SK-N-SH treated with all-trans-retinoic acid at 6 μM for 48 hours (cell line): Measurements from ENCODE around the gene WNT10A.

ENCODE experiments used
- ATAC-seq: fragments of 200-7000 bp; cut with Tn5 transposase; 3 replicates; pipeline ENCODE4 v1.9.1; 2020; ENCODE audit warnings: mild to moderate bottlenecking, moderate library complexity
- ARNTL ChIP-seq: fragments of 450-650 bp; formaldehyde crosslinking; IDR thresholded peaks from 2 replicates; pipeline ENCODE4 v1.5.0; 2020; ENCODE audit warnings: low read depth, mild to moderate bottlenecking, moderate library complexity, borderline replicate concordance
- CREB5 ChIP-seq: fragments of 250-450 bp; sonication (Bioruptor Pico); IDR thresholded peaks from 2 replicates; pipeline ENCODE4 v1.5.1; 2020; ENCODE audit warnings: low read depth, mild to moderate bottlenecking, moderate library complexity
- CSDC2 ChIP-seq: fragments of 250-450 bp; sonication (Bioruptor Pico); IDR thresholded peaks from 2 replicates; pipeline ENCODE4 v1.5.0; 2020; ENCODE audit warnings: mild to moderate bottlenecking, moderate library complexity
- ESRRG ChIP-seq: fragments of 250-450 bp; sonication (Bioruptor Pico); IDR thresholded peaks from 2 replicates; pipeline ENCODE4 v1.6.1; 2021; ENCODE audit warnings: mild to moderate bottlenecking
- ISL1 ChIP-seq: fragments of 250-450 bp; sonication (Bioruptor Pico); IDR thresholded peaks from 2 replicates; pipeline ENCODE4 v2.1.2; 2022; ENCODE audit warnings: mild to moderate bottlenecking, moderate library complexity
- PATZ1 ChIP-seq: fragments of 250-450 bp; sonication (Bioruptor Pico); IDR thresholded peaks from 2 replicates; pipeline ENCODE4 v1.8.0; 2020; ENCODE audit warnings: mild to moderate bottlenecking, moderate library complexity, borderline replicate concordance
- POU6F1 ChIP-seq: fragments of 250-450 bp; sonication (Bioruptor Pico); IDR thresholded peaks from 2 replicates; pipeline ENCODE4 v1.8.0; 2021; ENCODE audit warnings: low read depth, mild to moderate bottlenecking, moderate library complexity, borderline replicate concordance
- PPARA ChIP-seq: fragments of 250-450 bp; sonication (Bioruptor Pico); IDR thresholded peaks from 2 replicates; pipeline ENCODE4 v1.5.0; 2020; ENCODE audit warnings: mild to moderate bottlenecking, borderline replicate concordance
- RARB ChIP-seq: fragments of 250-450 bp; sonication (Bioruptor Pico); IDR thresholded peaks from 2 replicates; pipeline ENCODE4 v1.8.0; 2021; ENCODE audit warnings: mild to moderate bottlenecking, moderate library complexity
- SNAI2 ChIP-seq: fragments of 250-450 bp; sonication (Bioruptor Pico); IDR thresholded peaks from 2 replicates; pipeline ENCODE4 v1.5.0; 2020; ENCODE audit warnings: mild to moderate bottlenecking, moderate library complexity
- TCF4 ChIP-seq: fragments of 250-450 bp; sonication (Bioruptor Pico); IDR thresholded peaks from 2 replicates; pipeline ENCODE4 v1.8.0; 2021; ENCODE audit warnings: mild to moderate bottlenecking, moderate library complexity, borderline replicate concordance
- TOX ChIP-seq: fragments of 250-450 bp; sonication (Bioruptor Pico); IDR thresholded peaks from 2 replicates; pipeline ENCODE4 v1.8.0; 2021; ENCODE audit warnings: mild to moderate bottlenecking, moderate library complexity, borderline replicate concordance
- ZC3H10 ChIP-seq: fragments of 250-450 bp; sonication (Bioruptor Pico); IDR thresholded peaks from 2 replicates; pipeline ENCODE4 v1.5.1; 2021; ENCODE audit warnings: mild to moderate bottlenecking, moderate library complexity
- ZFP3 ChIP-seq: fragments of 250-450 bp; sonication (Bioruptor Pico); IDR thresholded peaks from 2 replicates; pipeline ENCODE4 v1.5.0; 2020; ENCODE audit warnings: mild to moderate bottlenecking, moderate library complexity
- ZFP30 ChIP-seq: fragments of 450-650 bp; formaldehyde crosslinking; IDR thresholded peaks from 2 replicates; pipeline ENCODE4 v1.5.0; 2022; ENCODE audit warnings: mild to moderate bottlenecking, moderate library complexity
- ZNF565 ChIP-seq: fragments of 450-650 bp; formaldehyde crosslinking; conservative IDR thresholded peaks from 2 replicates; pipeline ENCODE4 v1.5.0; 2020; ENCODE audit warnings: low read depth, mild to moderate bottlenecking, moderate library complexity
- ZNF70 ChIP-seq: fragments of 450-650 bp; formaldehyde crosslinking; IDR thresholded peaks from 2 replicates; pipeline ENCODE4 v1.5.0; 2020; ENCODE audit warnings: mild to moderate bottlenecking, moderate library complexity
- ZNF8 ChIP-seq: fragments of 450-650 bp; formaldehyde crosslinking; IDR thresholded peaks from 2 replicates; pipeline ENCODE4 v1.5.0; 2020; ENCODE audit warnings: mild to moderate bottlenecking, moderate library complexity

WNT10A gene

GRCh38 chr2:218875692-218876246 is 4.9 kb upstream of the WNT10A start (continued):
- TF ChIP-seq ZC3H10 (CRISPR knock-in tag) (no peak), ZNF70 (CRISPR knock-in tag) (no peak), ZFP3 (CRISPR knock-in tag) (no peak), PPARA (no peak), SNAI2 (no peak), ZFP30 (CRISPR knock-in tag) (no peak), TOX (CRISPR knock-in tag) (no peak), RARB (CRISPR knock-in tag) (no peak)
- TF ChIP-seq, all 23 proteins: peak for 0

- TF ChIP-seq SNAI2 (no peak), TCF4 (CRISPR knock-in tag) (peak; percentile 26; the same call in 1 of the 2 replicates)
- ATAC-seq = peak; percentile 69
Measured at GRCh38 chr2:218876562-218877219, 4.0 kb upstream of the WNT10A start.

- no peak for TF ChIP-seq ISL1 (CRISPR knock-in tag)
- TF ChIP-seq PATZ1 = no peak
- TF ChIP-seq ZNF565 = no peak
- TF ChIP-seq CSDC2 = no peak
- no peak for TF ChIP-seq ARNTL
- TF ChIP-seq RARB (CRISPR knock-in tag) = no peak
- ATAC-seq = no peak
Measured at GRCh38 chr2:218877331-218877730, 3.3 kb upstream of the WNT10A start.

- no peak for ATAC-seq
- TF ChIP-seq CSDC2 (no peak), ARNTL (no peak), ISL1 (CRISPR knock-in tag) (no peak), PPARA (no peak), ZNF70 (CRISPR knock-in tag) (no peak), CREB5 (no peak), ZNF565 (no peak), TOX (CRISPR knock-in tag) (no peak), SNAI2 (no peak), ZC3H10 (CRISPR knock-in tag) (no peak), PATZ1 (no peak), TCF4 (CRISPR knock-in tag) (no peak), ZNF8 (no peak)
Measured at GRCh38 chr2:218877891-218878290, 2.8 kb upstream of the WNT10A start.

GRCh38 chr2:218878486-218878885 is 2.2 kb upstream of the WNT10A start:
- no peak for TF ChIP-seq ZFP30 (CRISPR knock-in tag)
- TF ChIP-seq POU6F1 = no peak
- TF ChIP-seq TOX (CRISPR knock-in tag) = no peak
- TF ChIP-seq ESRRG (CRISPR knock-in tag) = no peak
- TF ChIP-seq CSDC2 = no peak
- no peak for TF ChIP-seq ZC3H10 (CRISPR knock-in tag)
- no peak for TF ChIP-seq ISL1 (CRISPR knock-in tag)
- ATAC-seq = no peak
